ENCODE results near the gene DAB2.

DAB2 gene

DNA sequence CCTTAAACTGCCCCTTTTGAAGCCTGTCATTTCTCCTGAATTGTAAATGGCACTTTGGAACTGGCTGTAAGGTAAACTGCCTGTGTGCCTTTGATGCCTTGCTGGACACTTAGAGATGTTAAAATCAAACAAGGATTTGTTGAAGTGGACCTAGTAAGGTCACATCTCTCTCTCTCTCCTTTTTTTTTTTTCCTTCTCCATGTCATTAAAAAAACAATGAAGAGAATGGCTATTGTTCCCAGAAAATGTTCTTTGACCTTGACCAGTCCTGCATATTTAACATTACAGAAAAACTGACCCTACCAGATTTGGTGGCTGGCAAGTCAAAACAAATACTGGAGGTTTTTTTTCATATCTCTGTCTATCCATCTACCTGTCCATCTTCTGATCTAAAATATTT is 2.9 kb upstream of the DAB2 start:
- DNase-seq: no peak
- Histone ChIP-seq H3K27me3 (peaks cover 46% of the 10 kb centered on the region), H3K4me1 (no peaks in the 10 kb centered on the region), H3K9me3 (no peaks in the 10 kb centered on the region), H3K4me3 (ENCODE audit: low read depth, low read length) (no peak overlapping the region), H3K36me3 (no peaks in the 10 kb centered on the region)
- TF ChIP-seq, protein P1, sequence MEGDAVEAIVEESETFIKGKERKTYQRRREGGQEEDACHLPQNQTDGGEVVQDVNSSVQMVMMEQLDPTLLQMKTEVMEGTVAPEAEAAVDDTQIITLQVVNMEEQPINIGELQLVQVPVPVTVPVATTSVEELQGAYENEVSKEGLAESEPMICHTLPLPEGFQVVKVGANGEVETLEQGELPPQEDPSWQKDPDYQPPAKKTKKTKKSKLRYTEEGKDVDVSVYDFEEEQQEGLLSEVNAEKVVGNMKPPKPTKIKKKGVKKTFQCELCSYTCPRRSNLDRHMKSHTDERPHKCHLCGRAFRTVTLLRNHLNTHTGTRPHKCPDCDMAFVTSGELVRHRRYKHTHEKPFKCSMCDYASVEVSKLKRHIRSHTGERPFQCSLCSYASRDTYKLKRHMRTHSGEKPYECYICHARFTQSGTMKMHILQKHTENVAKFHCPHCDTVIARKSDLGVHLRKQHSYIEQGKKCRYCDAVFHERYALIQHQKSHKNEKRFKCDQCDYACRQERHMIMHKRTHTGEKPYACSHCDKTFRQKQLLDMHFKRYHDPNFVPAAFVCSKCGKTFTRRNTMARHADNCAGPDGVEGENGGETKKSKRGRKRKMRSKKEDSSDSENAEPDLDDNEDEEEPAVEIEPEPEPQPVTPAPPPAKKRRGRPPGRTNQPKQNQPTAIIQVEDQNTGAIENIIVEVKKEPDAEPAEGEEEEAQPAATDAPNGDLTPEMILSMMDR (IDR thresholded peaks at IDR 0.05; ENCODE audit: low read depth, low read length): no peak

DNA sequence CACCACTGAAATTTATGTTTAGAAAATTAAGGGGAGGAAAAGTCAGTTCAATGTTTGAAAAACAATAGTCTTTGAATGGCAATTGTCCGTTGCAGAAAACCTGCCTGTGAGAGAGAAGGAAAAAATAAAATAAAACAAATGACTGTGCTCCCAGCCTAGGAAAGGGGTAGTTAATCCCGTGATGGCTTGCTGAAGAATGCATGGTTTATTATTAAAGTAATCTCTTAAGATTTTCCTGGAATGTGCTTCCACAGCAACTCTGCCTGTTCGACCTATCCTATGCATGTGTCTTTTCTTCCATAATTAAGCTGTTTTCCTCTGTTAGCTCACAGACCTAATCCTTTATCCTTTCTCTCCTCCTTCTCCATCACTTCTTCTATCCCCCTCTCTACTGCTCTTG is 2.4 kb upstream of the DAB2 start:
- no peak for DNase-seq
- Histone ChIP-seq H3K9me3 (no peaks in the 10 kb centered on the region), H3K4me1 (no peaks in the 10 kb centered on the region), H3K4me3 (ENCODE audit: low read depth, low read length) (no peak overlapping the region), H3K27me3 (peaks cover 44% of the 10 kb centered on the region), H3K36me3 (no peaks in the 10 kb centered on the region)
- TF ChIP-seq, protein P1 (IDR thresholded peaks at IDR 0.05; ENCODE audit: low read depth, low read length): no peak

DNA sequence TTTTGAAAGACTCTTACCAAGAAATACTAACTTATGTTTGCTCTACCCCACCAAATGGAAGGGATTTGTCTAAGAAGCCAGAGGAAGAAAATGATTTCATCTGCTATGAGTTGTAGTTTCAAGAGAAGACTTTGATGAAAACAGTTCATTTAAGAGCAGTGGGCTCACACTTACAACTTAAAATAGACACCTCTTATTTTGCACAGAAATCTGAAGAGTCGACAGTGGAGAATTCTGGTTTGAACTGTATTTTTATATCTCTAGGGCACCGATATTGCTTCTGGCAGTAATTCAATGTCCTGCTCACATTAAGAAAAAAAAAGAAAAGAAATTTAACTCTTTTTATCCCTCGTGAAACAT is 1.9 kb upstream of the DAB2 start:
- Histone ChIP-seq H3K4me3 (ENCODE audit: low read depth, low read length) (no peak overlapping the region), H3K9me3 (no peaks in the 10 kb centered on the region), H3K36me3 (no peaks in the 10 kb centered on the region), H3K27me3 (peaks cover 44% of the 10 kb centered on the region), H3K4me1 (no peaks in the 10 kb centered on the region)
- TF ChIP-seq, protein P1 (IDR thresholded peaks at IDR 0.05; ENCODE audit: low read depth, low read length): no peak
- DNase-seq: no peak

DNA sequence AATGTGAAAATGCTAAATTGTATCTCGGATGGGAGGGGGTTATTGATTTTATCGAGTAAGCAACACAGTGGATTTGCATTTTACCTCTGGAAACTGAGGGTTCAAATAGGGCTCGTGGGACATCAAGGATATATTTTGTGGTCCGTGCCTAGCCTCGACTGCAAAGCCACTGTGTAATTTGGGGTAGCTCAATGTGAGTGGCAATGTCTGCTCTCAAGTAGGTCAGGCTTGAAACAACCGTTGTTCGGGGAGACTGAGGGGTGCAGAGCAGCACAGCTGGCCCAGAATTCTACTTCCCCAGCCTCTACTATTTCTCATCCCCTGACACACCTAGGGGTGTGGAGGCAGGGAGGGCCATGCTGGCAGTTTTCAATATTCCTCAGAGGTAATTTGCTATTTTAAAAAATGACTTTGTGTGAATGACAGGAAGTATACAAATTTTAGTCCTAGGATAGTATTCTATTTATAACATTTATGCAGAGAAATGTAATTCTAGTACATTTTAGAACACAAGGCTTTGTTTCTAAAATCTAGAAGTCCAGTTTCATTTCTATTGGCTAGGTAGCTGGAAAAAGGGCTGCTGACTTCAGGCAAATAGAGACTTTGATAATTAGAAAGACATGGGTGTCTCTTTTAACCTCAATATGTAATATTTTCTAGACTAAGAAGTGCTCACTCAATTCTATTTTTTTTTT is 1.4 kb upstream of the DAB2 start:
- Histone ChIP-seq H3K36me3 (no peaks in the 10 kb centered on the region), H3K9me3 (no peaks in the 10 kb centered on the region), H3K4me3 (ENCODE audit: low read depth, low read length) (no peak overlapping the region), H3K4me1 (no peaks in the 10 kb centered on the region), H3K27me3 (peaks cover 44% of the 10 kb centered on the region)
- no peak for DNase-seq
- TF ChIP-seq, protein P1 (IDR thresholded peaks at IDR 0.05; ENCODE audit: low read depth, low read length): no peak

DNA sequence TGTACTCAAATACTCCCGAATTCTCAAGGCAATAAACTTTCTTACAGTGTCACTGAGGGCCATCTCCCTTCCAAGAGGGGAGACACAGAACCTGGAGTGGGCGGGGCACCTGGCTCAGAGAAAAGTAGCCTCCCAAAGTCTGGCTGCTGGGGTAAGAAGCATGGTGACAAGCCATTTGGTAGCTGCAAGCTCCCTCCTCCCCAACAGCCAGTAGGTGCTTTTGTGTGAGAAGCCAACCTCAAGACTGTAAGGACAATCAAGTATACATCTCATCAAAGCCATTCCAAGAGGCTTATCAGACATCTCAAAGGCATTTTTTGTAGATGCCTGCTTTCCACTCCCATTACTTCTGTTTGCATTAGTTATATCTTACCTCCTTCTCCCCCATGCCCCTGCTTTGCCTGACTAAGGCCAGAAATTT is 1.4 kb downstream of the DAB2 start:
- H3K9me3 ChIP-seq: no peaks in the 10 kb centered on the region
- TF ChIP-seq, protein P1 (IDR thresholded peaks at IDR 0.05; ENCODE audit: low read depth, low read length): no peak
- H3K27me3 ChIP-seq: peaks cover 40% of the 10 kb centered on the region
- no peak overlapping the region for H3K4me3 ChIP-seq (ENCODE audit: low read depth, low read length)
- DNase-seq: no peak
- no peaks in the 10 kb centered on the region for H3K4me1 ChIP-seq
- no peaks in the 10 kb centered on the region for H3K36me3 ChIP-seq

DNA sequence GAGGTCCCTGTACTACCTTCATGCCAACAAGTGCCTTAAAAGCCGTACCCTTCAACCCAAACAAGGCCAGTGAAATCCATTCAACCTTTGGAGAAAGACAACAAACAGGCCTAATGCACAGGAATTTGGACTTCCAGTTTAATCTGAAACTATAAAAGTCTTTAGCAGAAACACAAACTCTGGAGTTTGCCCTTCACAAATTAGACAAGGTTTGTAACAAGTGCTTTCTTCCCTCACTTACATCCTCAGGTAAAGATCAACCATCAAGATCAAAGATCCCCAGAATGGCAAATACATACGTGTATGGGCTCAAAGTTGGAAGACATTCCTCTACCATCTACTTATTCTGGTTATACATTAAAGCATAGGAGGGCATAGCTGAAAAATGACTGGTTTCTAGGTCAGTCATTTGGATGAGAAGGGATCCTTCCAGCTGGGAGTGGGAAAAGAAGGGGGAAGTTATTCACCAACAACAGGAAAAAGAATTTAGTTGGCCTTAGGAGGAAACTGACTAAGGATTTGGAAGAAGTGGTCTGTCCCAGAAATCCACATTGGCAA is 2.0 kb downstream of the DAB2 start:
- TF ChIP-seq, protein P1 (IDR thresholded peaks at IDR 0.05; ENCODE audit: low read depth, low read length): no peak
- Histone ChIP-seq H3K27me3 (peaks cover 40% of the 10 kb centered on the region), H3K4me3 (ENCODE audit: low read depth, low read length) (no peak overlapping the region), H3K9me3 (no peaks in the 10 kb centered on the region), H3K36me3 (no peaks in the 10 kb centered on the region), H3K4me1 (no peaks in the 10 kb centered on the region)
- DNase-seq: no peak

Measured in BE2C (cell line).